NCI-H345 (cell line): ENCODE measurements around the gene PGAM4.
"Not testable (repeated sequence)": the region's sequence is repeated elsewhere in the genome, so short reads cannot be mapped to it uniquely, and the experiment has no call there.

Source experiments
- DNase-seq: peaks from one replicate; lab custom pipeline; 2025; lab: John Stamatoyannopoulos, UW

PGAM4 gene

DNA sequence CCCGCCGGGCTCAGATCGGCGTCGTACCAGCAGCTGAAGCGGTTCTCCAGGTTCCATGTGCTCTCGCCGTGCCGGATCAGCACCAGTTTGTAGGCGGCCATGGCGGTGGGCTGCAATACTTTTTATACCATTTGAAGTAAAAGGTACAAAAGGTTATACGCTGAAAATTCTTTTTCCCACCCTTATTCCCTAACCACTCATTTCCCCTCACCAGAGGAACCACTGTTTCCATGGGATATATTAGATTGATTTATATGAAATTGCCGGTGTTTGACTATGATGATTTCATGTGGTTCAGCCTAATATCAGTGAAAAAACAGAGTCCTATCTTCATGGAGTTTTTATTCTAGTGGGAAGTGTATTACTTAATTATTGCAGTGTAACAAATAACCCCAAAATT is at the start of gene PGAM4:
Gene PGAM4 (minus strand): TSS at position 101 of the 400 bp plus-strand sequence. CDS start 0 bp downstream, at position 101.
- DNase-seq: no peak

DNA sequence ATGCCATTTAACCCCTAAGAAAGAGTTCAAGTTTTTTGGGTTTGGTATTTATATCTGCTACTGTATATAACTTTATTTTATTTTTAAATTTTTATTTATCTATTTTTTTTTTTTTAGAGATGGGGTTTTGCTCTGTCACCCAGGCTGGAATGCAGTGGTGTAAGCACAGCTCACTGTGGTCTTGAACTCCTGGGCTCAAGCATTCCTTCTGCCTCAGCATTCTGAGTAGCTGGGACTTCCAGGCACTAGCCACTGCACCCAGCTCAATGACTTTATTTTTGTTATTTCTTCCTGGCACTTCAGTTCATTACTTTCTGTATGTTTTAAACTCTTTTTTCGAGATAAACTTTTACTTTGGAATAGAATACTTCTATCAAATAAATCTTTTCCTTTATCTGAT is 42.4 kb upstream of the PGAM4 start:
- DNase-seq: no peak

DNA sequence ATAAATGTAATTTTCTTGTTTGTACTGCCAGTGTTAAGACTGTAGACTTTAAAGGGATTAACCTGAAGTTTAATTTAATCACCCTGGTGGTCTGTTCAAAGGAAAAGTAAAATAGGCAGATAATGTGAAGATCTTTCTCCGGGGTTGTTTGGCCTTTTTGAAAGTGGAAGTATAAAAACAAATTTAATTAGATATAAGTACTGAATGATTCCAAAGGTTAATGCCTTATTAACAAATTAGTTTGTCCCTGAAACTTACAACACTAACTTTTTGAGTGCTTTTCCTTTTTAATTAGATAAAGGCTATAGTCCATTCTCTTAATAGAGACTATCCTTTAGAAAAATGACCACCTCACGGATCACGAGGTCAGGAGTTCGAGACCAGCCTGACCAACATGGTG is 10.4 kb upstream of the PGAM4 start:
- no peak for DNase-seq

DNA sequence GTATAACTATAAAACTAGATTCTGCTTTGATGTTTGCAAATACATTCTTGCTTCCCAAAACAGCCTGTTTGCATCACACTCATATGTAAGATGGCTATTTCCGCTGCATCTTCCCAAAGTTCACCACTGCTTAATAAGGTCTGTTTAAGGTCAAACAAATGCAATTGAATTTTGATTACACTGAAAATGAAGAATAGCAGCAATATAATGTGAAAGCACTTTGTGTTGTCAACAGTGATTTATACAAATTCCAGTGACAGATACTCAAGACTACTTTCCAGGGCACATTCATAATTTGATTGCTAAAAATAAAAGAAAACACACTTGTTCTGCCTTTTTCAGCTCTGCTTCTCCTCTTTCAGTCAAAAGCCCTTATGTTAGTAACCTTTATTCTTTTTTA is 8.1 kb upstream of the PGAM4 start:
- no peak for DNase-seq

DNA sequence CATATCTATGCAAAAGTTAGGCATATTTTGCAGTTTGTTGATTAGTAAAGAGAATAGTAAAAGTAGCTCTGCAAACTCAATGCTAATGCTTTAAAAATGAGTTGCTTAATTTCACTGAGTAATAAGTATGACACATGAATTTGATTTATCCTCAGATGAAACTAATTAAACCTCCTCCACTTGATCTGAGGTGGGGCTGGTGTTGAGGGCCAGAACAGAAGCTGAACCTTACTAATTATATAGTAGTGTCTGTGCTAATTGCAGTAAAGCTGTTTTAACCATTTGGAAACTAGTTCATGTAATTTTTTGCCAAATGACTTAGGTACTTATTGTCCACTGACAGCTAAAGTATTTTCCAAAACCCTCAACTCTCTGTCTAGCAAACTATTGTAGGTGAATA is 7.7 kb upstream of the PGAM4 start:
- DNase-seq: no peak

DNA sequence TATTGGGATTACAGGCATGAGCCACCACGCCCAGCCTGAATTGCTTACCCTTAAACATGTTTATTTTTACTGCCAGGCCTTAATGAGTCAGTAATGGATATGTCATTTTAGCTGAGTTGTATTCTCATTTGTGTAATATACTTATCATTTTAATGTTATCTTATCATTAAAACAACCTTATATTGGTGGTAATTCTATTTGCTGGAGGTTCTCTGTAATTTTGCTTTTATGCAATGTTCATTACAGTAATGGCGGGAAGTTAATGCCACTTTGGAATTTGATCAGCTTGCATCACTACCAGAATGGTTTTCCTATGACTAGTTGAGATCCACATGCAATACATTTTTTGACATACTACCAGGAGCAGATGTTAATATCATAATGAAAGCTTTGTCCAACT is 6.3 kb upstream of the PGAM4 start:
- no peak for DNase-seq

DNA sequence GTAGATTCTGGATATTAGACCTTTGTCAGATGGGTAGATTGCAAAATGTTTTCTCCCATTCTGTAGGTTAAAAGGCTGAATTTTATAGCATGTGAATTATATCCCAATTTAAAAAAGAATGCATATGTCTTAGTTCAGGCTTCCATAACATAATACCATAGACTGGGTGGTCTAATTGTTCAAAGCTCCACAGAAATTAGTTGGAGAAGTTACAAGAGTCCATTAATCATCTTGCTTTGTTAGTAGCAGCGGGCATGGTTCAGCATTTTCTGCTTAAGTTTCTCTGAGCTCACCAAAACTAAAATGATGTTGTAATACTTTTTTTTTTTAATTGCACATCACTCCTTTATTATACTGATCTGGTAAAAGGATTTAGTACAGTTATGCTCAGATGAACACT is 1.8 kb downstream of the PGAM4 start:
- DNase-seq: no peak

DNA sequence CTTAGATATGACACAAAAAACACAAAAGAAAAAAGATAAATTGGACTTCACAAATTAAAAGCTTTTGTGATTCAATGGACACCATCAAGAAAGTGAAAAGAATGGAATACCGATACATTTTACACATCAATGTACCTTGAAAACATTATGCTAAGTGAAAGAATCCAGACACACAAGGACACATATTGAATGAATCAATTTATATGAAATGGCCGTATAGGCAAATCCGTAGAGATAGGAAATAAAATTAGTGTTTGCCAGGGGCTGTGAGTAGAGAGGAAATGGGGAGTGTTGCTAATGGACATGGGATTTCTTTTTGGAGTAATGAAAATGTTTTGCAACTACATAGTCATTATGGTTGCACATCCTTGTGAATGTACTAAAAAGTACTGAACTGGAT is 3.1 kb downstream of the PGAM4 start:
- DNase-seq: no peak

DNA sequence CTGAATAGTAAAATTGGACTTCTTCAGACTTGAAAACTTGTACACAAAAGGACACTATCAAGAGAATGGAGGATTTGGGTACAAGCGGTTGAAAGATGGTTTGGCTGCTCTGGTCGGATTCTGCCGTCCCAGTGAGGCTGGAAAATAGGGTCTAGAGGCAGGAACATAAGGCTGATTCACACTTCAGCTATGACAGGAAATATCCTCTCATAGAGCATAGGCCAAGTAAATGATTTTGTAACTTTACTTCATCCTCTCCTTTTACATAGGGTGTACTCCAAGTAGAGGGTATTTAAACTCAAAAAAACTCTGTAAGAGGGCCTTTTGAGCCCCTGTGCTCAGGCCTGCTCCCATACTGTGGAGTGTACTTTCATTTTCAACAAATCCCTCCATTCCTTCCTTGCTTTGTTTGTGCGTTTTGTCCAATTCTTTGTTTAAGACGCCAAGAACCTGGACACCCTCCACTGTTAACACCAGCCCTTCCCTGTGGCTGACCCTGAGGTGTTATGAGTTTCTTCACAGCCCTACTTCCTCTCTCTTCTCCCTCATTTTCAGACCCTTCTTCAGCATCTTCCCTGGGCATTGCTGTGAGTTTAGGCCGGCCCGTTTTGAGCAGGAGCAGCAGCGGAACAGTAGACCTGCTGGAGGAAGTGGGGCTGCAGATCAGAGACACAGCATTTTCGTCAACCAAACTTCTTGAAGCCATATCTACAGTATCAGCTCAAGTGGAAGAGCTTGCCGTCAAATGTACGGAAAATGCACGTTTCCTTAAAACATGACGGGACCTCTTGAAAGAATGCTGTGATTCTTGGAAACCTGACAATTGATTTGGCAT is 7.2 kb downstream of the PGAM4 start:
- DNase-seq: no peak

DNA sequence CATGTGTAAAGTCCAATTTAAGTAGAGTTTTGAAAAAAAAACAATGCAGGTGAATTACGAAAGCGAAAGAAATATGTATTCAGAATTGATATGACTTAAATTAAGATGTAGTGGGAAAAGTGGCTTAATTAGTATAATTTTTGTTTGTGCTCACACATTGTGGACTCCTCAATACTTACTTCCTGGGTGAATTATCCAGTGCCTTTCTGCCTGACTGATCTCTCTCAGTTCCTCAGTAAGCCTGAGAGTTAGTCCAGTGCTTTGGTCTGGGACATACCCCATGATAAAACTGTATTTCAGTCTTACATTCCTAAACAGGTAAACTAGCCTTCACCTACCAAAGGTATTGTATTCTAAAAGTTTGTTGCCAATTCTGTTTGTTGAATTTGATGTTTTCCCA is 8.4 kb downstream of the PGAM4 start:
- no peak for DNase-seq

DNA sequence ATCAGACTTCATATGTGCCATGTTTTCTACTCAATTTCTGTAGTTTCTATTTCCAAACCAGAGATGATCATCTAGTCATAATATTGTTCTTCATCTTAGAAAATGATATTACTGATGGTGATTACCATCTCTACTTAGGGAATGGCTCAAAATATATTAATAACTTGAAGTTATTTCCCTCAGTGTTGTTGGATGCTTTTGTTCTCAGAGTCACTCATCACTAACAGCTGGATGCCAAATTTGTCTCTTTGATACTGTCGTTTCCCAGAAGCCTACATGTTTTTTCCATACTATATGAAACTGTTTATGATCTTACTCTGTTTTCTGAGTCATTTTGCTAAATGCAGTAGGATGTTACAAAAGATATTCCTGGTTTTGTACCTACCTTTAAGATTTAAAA is 8.9 kb downstream of the PGAM4 start:
- DNase-seq: no peak

DNA sequence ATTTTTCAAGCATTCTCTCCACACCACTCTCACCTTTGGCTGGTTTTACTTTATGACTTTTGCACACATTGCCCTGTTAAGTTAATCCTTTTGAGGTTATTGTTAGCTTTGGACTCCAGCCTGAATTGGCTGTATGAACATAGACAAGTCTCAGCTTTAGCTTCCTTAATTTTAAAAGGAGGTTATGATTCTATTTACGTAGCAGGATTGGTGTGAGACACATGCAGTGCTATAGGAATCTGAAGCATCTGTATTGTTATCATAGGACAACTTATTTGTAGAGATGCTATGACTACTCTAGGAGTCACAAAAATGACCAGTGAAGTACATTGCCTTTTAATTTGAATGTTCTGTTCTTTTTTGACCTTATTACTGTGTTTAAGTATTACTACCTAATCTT is 15.7 kb downstream of the PGAM4 start:
- DNase-seq: no peak

DNA sequence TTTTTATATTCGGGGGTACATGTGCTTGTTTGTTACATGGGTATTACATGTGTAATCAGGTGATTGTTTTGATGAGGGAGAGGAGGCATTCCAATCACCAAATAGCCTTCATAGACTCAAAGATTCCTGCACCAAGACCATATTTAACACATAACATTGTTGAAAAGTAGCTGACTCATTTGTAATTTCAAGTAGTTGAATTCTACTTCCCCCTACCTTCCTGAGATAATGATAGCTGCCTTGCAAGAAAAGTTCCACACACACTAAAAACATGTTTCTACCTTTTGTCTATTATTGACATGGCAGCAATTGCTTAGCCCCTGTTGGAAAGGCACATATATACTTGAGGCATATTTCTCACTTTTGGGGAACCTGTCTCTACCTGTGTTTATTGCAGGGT is 16.1 kb downstream of the PGAM4 start:
- DNase-seq: no peak

DNA sequence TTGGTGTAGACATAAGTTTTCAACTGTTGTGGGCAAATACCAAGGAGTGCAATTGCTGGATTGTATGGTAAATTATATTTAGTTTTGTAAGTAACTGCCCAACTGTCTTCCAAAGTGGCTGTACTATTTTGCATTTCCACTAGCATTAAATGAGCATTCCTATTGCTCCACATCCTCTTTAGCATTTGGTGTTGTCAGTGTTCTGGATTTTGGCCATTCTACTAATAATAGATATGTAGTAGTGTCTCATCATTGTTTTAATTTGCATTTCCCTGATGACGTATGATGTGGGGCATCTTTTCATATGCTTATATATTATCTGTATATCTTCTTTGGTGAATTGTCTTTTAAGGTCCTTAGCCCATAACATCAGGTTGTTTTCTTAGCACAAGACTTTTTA is 17.3 kb downstream of the PGAM4 start:
- no peak for DNase-seq

DNA sequence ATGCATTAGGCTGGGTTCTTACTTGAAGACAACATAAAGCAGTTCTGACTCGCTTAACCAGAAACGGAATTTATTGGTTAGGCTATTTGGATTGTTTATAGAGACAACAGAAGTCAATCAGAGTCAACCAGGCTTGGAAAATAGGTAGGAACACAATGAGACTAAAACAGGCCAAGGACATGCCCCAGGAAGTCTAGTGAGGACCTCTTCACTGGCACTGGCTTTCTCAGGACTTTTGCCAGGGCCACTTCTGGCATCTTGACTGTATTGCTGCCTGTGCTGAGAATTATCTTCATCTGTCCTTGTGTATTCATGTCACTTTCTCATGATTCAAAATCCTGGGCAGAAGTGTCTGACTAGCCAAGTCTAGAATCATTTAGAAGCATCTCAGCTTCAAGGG is 19.6 kb downstream of the PGAM4 start:
- no peak for DNase-seq

DNA sequence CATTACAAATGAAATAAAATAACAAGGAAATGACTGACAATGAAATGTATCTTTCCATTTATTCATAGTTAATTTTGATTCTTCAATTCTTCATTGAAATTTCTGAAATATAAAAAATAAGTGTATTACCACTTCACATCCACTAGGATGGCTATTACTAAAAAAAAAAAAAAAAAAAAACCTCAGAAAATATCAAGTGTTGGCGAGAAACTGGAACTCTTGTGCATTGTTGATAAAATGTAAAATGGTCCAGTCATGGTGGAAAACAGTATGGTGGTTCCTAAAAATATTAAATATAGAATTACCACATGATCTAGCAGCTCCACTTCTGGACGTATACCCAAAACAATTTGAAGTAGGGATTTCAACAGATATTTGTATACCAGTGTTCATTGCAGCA is 22.9 kb downstream of the PGAM4 start:
- no peak for DNase-seq

DNA sequence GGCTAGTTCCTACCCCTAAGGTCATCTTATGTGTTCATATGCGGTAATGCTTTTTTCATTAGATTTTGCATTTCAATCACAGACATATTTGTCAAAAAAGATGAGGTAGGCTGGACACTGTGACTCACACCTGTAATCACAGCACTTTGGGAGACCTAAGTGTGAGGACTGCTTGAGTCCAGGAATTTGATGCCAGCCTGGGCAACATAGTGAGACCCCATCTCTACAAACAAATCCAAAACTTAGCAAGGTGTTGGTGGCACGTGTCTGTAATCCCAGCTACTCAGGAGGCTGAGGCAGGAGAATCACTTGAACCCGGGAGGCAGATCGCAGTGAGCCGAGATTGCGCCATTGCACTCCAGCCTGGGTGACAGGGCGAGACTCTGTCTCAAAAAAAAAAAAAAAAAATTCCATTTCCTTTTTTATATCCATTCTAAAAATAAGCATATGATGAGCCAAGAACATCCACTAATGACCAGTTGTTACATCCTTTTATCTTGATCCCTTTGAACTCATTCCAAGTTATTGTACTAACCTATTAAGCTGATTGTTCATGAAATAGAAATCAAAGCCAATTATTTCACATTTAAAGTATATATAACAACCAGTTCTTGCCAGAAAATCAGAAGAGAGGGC is 23.4 kb downstream of the PGAM4 start:
- DNase-seq: no peak

DNA sequence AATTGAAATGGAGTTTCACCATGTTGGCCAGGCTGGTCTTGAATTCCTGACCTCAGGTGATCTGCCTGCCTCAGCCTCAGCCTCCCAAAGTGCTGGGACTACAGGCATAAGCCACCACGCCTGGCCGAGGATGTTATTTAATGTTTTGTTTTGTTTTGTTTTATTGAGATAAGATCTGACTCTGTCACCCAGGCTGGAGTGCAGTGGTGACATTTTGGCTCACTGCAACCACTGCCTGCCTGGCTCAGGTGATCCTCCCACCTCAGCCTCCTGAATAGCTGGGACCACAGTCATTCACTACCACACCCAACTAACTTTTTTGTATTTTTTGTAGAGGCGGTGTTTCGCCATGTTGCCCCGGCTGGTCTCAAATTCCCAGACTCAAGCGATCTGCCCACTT is 24.4 kb downstream of the PGAM4 start:
- not testable (repeated sequence) for DNase-seq

DNA sequence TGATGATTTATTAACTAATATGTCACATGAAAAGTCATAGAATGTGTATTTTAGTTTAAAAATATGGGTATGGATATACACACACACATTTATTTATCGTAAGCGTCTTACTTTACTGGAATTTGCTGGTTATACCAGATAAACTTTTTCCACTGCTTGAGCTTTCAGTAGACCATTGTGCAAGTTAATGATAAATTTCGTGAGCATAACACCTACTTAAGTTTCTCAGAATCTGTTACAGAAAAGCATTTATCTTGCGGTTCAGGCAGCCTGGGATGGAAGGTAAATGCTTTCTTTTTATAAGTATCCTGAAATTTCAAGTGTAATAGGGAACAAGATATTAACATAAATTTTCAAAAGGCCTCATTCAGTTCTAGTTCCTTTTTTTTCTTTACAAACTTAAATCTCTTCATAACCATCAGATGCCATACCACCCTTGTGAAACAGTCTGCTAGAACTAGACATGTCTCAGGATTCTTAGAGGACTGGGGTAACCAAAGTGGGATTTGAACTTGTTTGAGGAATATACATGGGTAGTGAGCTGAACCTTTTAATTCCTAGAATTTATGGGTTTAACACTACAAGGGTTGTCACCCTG is 31.3 kb downstream of the PGAM4 start:
- DNase-seq: no peak

DNA sequence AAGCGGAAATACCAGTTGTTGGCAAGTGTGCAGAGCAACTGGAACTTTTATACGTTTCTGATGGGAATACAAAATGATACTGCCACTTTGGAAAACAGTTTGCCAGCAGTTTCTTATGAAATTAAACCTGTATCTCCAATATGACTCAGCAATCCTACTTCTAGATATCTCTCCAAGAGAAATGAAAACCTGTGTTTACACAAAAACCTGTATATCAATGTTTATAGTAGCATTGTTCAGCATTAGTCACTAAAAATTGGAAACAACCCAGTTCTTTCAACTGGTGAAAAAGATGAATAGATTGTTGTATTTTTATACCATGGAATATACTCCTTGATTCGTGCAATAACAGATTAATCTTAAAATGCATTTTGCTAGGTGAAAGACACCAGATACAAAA is 32.1 kb downstream of the PGAM4 start:
- no peak for DNase-seq

DNA sequence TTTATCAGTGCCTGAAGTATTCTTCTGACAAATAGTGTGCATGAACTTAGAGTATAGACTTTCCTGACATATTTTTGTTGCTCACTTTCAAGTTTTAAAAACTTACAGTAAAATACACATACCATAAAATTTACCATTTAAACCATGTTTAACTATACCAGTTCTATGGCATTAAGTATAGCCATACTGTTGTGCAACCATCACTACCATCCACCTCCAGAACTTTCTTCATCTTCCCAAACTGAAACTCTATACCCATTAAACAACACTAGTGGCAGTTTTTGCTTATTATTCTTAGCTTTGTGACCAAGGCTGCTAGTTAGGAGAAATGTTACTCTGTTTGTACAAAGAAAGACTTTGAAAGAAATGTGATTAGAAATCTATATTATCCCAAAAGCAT is 33.1 kb downstream of the PGAM4 start:
- no peak for DNase-seq

DNA sequence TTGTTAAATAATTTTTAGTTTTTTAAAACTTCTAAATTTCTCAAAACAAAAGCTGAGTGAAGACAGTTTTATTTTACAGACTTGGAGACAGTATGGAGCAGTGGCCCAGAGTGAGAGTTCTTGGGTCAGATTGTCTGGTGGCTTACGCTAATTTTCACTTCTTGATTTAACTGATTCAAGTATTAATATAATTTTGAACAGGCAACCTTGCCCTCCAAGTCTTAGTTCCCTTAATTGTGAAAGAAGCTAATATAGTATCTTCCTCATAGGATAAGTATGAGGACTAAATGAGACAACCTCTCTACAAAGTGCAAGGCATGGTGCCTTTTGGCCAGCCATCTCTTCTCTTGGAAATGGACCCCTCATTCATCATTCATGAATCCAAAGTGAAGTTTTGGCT is 33.6 kb downstream of the PGAM4 start:
- DNase-seq: no peak

DNA sequence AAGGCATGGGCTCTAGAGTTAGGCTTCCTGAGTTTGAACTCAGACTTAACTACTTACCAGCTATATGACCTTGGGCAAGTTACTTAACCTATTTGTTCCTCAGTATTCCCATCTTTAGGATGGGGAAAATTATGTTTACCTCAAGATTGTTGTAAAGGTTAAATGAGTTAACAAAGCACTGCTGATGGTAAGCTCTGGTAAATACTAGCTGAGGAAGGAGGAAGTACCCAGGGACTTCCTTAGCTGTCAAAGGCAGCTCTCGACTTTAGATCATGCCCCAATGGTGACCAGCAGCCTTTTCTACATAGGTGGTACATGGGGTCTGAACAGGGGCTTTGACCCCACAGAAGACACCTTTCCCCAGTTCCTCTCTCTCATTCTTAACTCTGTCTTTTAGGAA is 38.9 kb downstream of the PGAM4 start:
- DNase-seq: no peak

DNA sequence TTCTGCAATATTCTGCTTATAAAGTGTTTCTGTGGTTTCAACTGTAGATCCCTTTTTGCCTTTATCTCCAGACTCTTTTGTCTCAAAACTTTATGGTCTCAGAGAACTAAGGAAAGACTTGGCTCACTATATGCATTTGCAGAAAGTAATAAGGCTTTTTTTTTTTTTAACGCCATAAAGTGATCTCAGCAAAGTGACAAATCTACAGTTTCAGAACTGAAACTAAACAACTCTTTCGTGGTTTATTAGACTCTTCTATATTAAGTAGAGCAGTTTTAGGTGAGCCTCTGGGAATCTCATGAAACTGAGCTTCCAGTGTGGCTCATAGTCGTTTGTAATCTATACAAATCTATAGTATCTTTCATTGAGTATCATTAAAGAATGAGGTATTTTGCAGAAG is 43.7 kb downstream of the PGAM4 start:
- no peak for DNase-seq
